Neural progenitor cell (in vitro differentiated cells): ENCODE measurements around the gene STRA8. TPM values are rescaled to one million over a fixed set of nuclear protein-coding genes. Genes with fewer than 3 reads are reported as not detected.
"Not testable (repeated sequence)": the region's sequence is repeated elsewhere in the genome, so short reads cannot be mapped to it uniquely, and the experiment has no call there.

Experiments
- DNase-seq: peaks from one replicate; pipeline ENCODE4 v3.0.0-alpha.2; 2016; ENCODE audit warnings: low spot score
- H2AFZ ChIP-seq: fragments of 200-600 bp; sonication (generic); replicated peaks from 2 replicates; pipeline ENCODE4 v1.6.1; 2016; ENCODE audit warnings: antibody characterized with exemption
- H3F3A ChIP-seq: fragments of 200-600 bp; sonication (generic); 2 replicates; pipeline ENCODE4 v1.6.1; 2016; ENCODE audit warnings: antibody characterized with exemption, low read depth
- H3K27ac ChIP-seq: fragments of 200-600 bp; sonication (generic); 2 replicates; pipeline ENCODE4 v1.5.1; 2016; ENCODE audit warnings: mild to moderate bottlenecking
- H3K27me3 ChIP-seq: fragments of 200-600 bp; sonication (generic); 2 replicates; pipeline ENCODE4 v1.6.1; 2016; ENCODE audit warnings: mild to moderate bottlenecking, moderate library complexity
- H3K36me3 ChIP-seq: fragments of 200-600 bp; sonication (generic); 2 replicates; pipeline ENCODE4 v1.5.1; 2016
- H3K4me1 ChIP-seq: fragments of 200-600 bp; sonication (generic); 2 replicates; pipeline ENCODE4 v1.6.1; 2016; ENCODE audit warnings: mixed run types
- H3K4me2 ChIP-seq: fragments of 200-600 bp; sonication (generic); 2 replicates; pipeline ENCODE4 v1.6.1; 2016
- H3K4me3 ChIP-seq: fragments of 200-600 bp; sonication (generic); 2 replicates; pipeline ENCODE4 v1.5.1; 2016
- H3K79me2 ChIP-seq: fragments of 200-600 bp; sonication (generic); 2 replicates; pipeline ENCODE4 v1.6.1; 2016; ENCODE audit warnings: low read depth
- H3K9ac ChIP-seq: fragments of 200-600 bp; sonication (generic); 2 replicates; pipeline ENCODE4 v1.6.1; 2016
- H3K9me3 ChIP-seq: fragments of 200-600 bp; sonication (generic); 2 replicates; pipeline ENCODE4 v1.5.1; 2016; ENCODE audit warnings: low read depth
- H4K20me1 ChIP-seq: fragments of 200-600 bp; sonication (generic); 2 replicates; pipeline ENCODE4 v1.6.1; 2016; ENCODE audit warnings: low read depth
- H3K27ac Mint-ChIP-seq: 3 replicates; pipeline ENCODE4 v1.8.0; 2021; ENCODE audit warnings: mixed read lengths
- H3K27me3 Mint-ChIP-seq: 2 replicates; pipeline ENCODE4 v1.8.0; 2022; ENCODE audit warnings: low read depth, mild to moderate bottlenecking, inconsistent platforms, moderate library complexity, mixed read lengths; ENCODE audit not compliant: insufficient read depth
- H3K36me3 Mint-ChIP-seq: 3 replicates; pipeline ENCODE4 v1.8.0; 2021; ENCODE audit warnings: mixed read lengths
- H3K4me1 Mint-ChIP-seq: 3 replicates; pipeline ENCODE4 v1.8.0; 2021; ENCODE audit warnings: mixed read lengths
- H3K4me3 Mint-ChIP-seq: 3 replicates; pipeline ENCODE4 v1.8.0; 2021; ENCODE audit warnings: mild to moderate bottlenecking, moderate library complexity, mixed read lengths
- H3K9me3 Mint-ChIP-seq: 3 replicates; pipeline ENCODE4 v1.8.0; 2020; ENCODE audit warnings: mixed read lengths
- EZH2 ChIP-seq: fragments of 200-600 bp; sonication (generic); IDR thresholded peaks from 2 replicates; pipeline ENCODE4 v1.6.1; 2017; ENCODE audit warnings: antibody characterized with exemption, mild to moderate bottlenecking, moderate library complexity
- EZH2phosphoT487 ChIP-seq: fragments of 200-600 bp; sonication (generic); IDR thresholded peaks from 2 replicates; pipeline ENCODE4 v1.6.1; 2017; ENCODE audit warnings: antibody characterized with exemption
- total RNA-seq: library from RNA; depleted of rRNA; stranded (reverse); fragments of >200 nt; gene quantifications from 2 replicates; pipeline ENCODE4 v1.2.3, GENCODE V29; 2015; ENCODE audit warnings: low replicate concordance
- TF ChIP-seq, protein P1 (sequence below): fragments of 200-600 bp; sonication (generic); IDR thresholded peaks from 2 replicates; pipeline ENCODE4 v1.5.1; 2017; ENCODE audit warnings: antibody characterized with exemption, mild to moderate bottlenecking

The STRA8 gene
- total RNA-seq, 1 donor from 2014 or later: not detected

DNA sequence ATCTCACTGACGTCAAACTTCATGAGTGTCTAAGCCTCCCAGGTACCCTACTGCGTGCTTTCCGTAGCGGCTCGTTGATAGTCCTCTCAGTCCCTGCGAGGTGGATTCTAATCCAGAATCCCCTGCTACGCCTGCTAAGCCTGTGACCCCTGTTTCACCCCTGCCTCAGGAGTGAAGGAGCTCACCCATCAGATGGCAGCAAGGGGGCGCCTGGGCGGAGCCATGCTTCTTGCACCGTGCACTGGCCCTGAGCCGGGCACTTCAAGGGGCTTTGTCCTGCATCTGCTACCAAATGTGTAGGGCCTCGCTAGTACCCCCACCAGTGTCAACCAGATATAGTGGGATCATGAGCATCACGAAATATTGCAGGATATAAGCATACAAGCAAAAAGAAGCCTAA, 918 bp upstream of the STRA8 start:
- no peak overlapping the region for H2AFZ ChIP-seq
- H3K4me3 ChIP-seq: no peak overlapping the region
- no peaks in the 10 kb centered on the region for H3K36me3 ChIP-seq
- DNase-seq: peak; percentile 26
- Mint-ChIP-seq H3K27ac (no peak overlapping the region), H3K36me3 (no peaks in the 10 kb centered on the region), H3K27me3 (peaks cover 10% of the 10 kb centered on the region), H3K4me3 (no peak overlapping the region), H3K9me3 (no peaks in the 10 kb centered on the region), H3K4me1 (peaks cover 7% of the 10 kb centered on the region)
- H3K27me3 ChIP-seq: no peaks in the 10 kb centered on the region
- H3F3A ChIP-seq: no peaks in the 10 kb centered on the region
- H4K20me1 ChIP-seq: no peaks in the 10 kb centered on the region
- no peak overlapping the region for H3K4me2 ChIP-seq
- H3K4me1 ChIP-seq: no peaks in the 10 kb centered on the region
- no peak overlapping the region for H3K9ac ChIP-seq
- H3K9me3 ChIP-seq: no peaks in the 10 kb centered on the region
- TF ChIP-seq, protein P1, sequence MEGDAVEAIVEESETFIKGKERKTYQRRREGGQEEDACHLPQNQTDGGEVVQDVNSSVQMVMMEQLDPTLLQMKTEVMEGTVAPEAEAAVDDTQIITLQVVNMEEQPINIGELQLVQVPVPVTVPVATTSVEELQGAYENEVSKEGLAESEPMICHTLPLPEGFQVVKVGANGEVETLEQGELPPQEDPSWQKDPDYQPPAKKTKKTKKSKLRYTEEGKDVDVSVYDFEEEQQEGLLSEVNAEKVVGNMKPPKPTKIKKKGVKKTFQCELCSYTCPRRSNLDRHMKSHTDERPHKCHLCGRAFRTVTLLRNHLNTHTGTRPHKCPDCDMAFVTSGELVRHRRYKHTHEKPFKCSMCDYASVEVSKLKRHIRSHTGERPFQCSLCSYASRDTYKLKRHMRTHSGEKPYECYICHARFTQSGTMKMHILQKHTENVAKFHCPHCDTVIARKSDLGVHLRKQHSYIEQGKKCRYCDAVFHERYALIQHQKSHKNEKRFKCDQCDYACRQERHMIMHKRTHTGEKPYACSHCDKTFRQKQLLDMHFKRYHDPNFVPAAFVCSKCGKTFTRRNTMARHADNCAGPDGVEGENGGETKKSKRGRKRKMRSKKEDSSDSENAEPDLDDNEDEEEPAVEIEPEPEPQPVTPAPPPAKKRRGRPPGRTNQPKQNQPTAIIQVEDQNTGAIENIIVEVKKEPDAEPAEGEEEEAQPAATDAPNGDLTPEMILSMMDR: peak; percentile 38
- TF ChIP-seq EZH2: no peak
- no peaks in the 10 kb centered on the region for H3K79me2 ChIP-seq
- no peak overlapping the region for H3K27ac ChIP-seq

DNA sequence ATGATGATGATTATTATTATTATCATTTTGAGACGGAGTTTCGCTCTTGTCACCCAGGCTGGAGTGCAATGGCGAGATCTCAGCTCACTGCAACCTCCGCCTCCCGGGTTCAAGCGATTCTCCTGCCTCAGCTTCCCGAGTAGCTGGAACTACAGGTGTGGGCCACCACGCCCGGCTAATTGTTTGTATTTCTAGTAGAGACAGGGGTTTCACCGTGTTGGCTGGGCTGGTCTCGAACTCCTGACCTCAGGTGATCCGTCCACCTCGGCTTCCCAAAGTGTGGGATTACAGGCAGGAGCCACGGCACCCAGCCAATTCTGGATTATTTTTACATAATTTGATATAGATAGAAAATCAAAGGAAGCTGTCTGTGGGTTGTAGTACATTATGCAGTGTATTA, 457 bp downstream of the STRA8 start:
- not testable (repeated sequence) for H3K9me3 Mint-ChIP-seq, H3K9me3 ChIP-seq, H3K4me2 ChIP-seq, H3K27ac ChIP-seq, DNase-seq, H3K4me3 Mint-ChIP-seq, H3K36me3 Mint-ChIP-seq, H3K4me1 Mint-ChIP-seq, H3K27me3 Mint-ChIP-seq, H2AFZ ChIP-seq, H3F3A ChIP-seq, H3K4me1 ChIP-seq, H3K27ac Mint-ChIP-seq, H3K36me3 ChIP-seq, H4K20me1 ChIP-seq, H3K4me3 ChIP-seq, H3K27me3 ChIP-seq, H3K9ac ChIP-seq, H3K79me2 ChIP-seq

DNA sequence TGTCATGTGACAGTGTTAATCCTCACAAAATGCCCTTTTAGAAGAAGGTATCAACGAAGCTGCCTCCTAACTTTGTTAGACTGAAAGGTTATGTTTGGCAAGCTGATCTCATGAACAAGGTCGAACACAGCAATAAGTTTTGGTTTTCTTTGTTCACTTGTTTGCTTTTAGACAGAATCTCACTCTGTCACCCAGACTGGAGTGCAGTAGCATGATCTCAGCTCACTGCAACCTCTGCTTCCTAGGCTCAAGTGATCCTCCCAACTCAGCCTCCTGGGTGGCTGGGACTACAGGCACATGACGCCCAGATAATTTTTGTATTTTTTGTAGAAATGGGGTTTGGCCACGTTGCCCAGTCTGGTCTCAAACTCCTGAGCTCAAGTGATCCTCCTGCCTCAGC, 1.1 kb downstream of the STRA8 start:
- H3K4me3 ChIP-seq: no peak overlapping the region
- H3K4me2 ChIP-seq: no peak overlapping the region
- H3K9ac ChIP-seq: no peak overlapping the region
- no peak overlapping the region for H3K27ac ChIP-seq
- Mint-ChIP-seq H3K27ac (no peak overlapping the region), H3K36me3 (no peaks in the 10 kb centered on the region), H3K4me3 (no peak overlapping the region), H3K9me3 (no peaks in the 10 kb centered on the region), H3K4me1 (peaks cover 7% of the 10 kb centered on the region), H3K27me3 (peaks cover 10% of the 10 kb centered on the region)
- TF ChIP-seq, protein P1: no peak
- TF ChIP-seq EZH2phosphoT487 (no peak), EZH2 (no peak)
- H4K20me1 ChIP-seq: no peaks in the 10 kb centered on the region
- no peak overlapping the region for H2AFZ ChIP-seq
- no peak for DNase-seq
- no peaks in the 10 kb centered on the region for H3K79me2 ChIP-seq
- H3K36me3 ChIP-seq: no peaks in the 10 kb centered on the region
- H3K4me1 ChIP-seq: no peaks in the 10 kb centered on the region
- H3K9me3 ChIP-seq: no peaks in the 10 kb centered on the region
- no peaks in the 10 kb centered on the region for H3F3A ChIP-seq
- no peaks in the 10 kb centered on the region for H3K27me3 ChIP-seq

DNA sequence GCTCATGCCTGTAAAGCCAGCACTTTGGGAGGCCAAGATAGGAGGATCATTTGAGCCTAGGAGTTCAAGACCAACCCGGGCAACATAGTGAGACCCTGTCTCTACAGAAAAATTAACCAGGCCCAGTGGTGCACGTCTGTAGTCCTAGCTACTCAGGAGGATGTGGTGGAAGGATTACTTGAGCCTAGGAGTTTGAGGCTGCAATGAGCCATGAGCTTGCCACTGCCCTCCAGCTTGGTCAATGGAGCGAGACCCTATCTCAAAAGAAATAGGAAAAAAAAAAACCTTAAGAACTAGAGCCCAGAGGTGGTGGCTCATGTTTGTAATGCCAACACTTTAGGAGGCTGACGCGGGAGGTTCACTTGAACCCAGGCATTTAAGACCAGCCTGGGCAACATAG, 2.2 kb downstream of the STRA8 start:
- Histone ChIP-seq H3K36me3 (no peaks in the 10 kb centered on the region), H3F3A (no peaks in the 10 kb centered on the region), H3K9me3 (no peaks in the 10 kb centered on the region), H4K20me1 (no peaks in the 10 kb centered on the region), H3K79me2 (no peaks in the 10 kb centered on the region), H3K4me1 (no peaks in the 10 kb centered on the region), H3K27me3 (no peaks in the 10 kb centered on the region), H3K4me2 (no peak overlapping the region), H3K27ac (no peak overlapping the region), H2AFZ (no peak overlapping the region), H3K9ac (no peak overlapping the region), H3K4me3 (no peak overlapping the region)
- no peak overlapping the region for H3K4me3 Mint-ChIP-seq
- TF ChIP-seq, protein P1: no peak
- TF ChIP-seq EZH2phosphoT487 (no peak), EZH2 (no peak)
- H3K9me3 Mint-ChIP-seq: no peaks in the 10 kb centered on the region
- no peak overlapping the region for H3K27ac Mint-ChIP-seq
- DNase-seq: no peak
- peaks cover 10% of the 10 kb centered on the region for H3K27me3 Mint-ChIP-seq
- no peaks in the 10 kb centered on the region for H3K36me3 Mint-ChIP-seq
- peaks cover 7% of the 10 kb centered on the region for H3K4me1 Mint-ChIP-seq
